Psoas muscle (tissue), 8 donors: ENCODE results near the gene HECTD3. TPM values are rescaled to one million over a fixed set of nuclear protein-coding genes. Genes with fewer than 3 reads are reported as not detected.
"Not testable (repeated sequence)": the region's sequence is repeated elsewhere in the genome, so short reads cannot be mapped to it uniquely, and the experiment has no call there.

Experiments used
- ATAC-seq, 4 donors: fragments of 200-7000 bp; cut with Tn5 transposase; one replicate each; pipeline ENCODE4 v1.9.1; 2020; ENCODE audit warnings: moderate library complexity in 3 of 4, mild to moderate bottlenecking in 2 of 4
- DNase-seq, 2 donors: peaks; one replicate each; pipeline ENCODE4 v3.0.0-alpha.2; 2020
- H3K27ac ChIP-seq: fragments of 200-600 bp; one replicate; pipeline ENCODE4 v1.8.0; 2022
- H3K27me3 ChIP-seq, 3 donors: fragments of 200-600 bp in 1 of 3; one replicate each; pipeline versions ENCODE4 v1.6.1 to v1.8.0; 2013 to 2022; ENCODE audit warnings: low read length in 2 of 3, mild to moderate bottlenecking in 2 of 3, moderate library complexity in 1 of 3; ENCODE audit not compliant: insufficient read depth in 3 of 3
- H3K36me3 ChIP-seq, 2 donors: fragments of 200-600 bp in 1 of 2; one replicate each; pipeline versions ENCODE4 v1.6.1 to v1.8.0; 2013 to 2022; ENCODE audit warnings: low read depth in 1 of 2, mild to moderate bottlenecking in 1 of 2, moderate library complexity in 1 of 2; ENCODE audit not compliant: insufficient read depth in 1 of 2
- H3K4me1 ChIP-seq: fragments of 200-600 bp; one replicate; pipeline ENCODE4 v1.8.0; 2022
- H3K4me3 ChIP-seq: fragments of 200-600 bp; one replicate; pipeline ENCODE4 v1.8.0; 2022; ENCODE audit warnings: mild to moderate bottlenecking
- H3K9me3 ChIP-seq: fragments of 200-600 bp; one replicate; pipeline ENCODE4 v1.8.0; 2022
- CTCF ChIP-seq: fragments of 200-600 bp; IDR thresholded peaks from one replicate; pipeline ENCODE4 v1.8.0; 2022; ENCODE audit warnings: antibody characterized with exemption
- WGBS, 3 donors: extraction: QIAGEN DNeasy Blood & Tissue Kit; methylation state at CpG; one replicate each; pipeline versions ENCODE4 v1.1.6 to v1.1.7; 2013; 5-methylcytosine and 5-hydroxymethylcytosine counted together
- intact Hi-C, 2 donors: fragments of 100-400 bp; cut with DNase I; formaldehyde crosslinking; loops; one replicate each; pipeline versions ENCODE4 v1.11.0 to v1.14.2; 2022
- polyA plus RNA-seq, 3 donors: library from polyadenylated mRNA; stranded (reverse); fragments of 200-250 nt; gene quantifications; one replicate each; pipeline ENCODE4 v1.2.3, GENCODE V29; 2013
- total RNA-seq, 4 donors: library from RNA; stranded (reverse); fragmentation: NEBNext Ultra II Directional in 2 of 4; extraction: Animal tissue kit (Norgen Biotek cat#: 25700) in 2 of 4; gene quantifications; one replicate each; pipeline versions ENCODE4 v1.2.1 to v1.2.4, GENCODE V29; 2021 to 2023
- donor health status: healthy with polysubstance abuse.
- donor health status: DM: no; HTN: no; CAD: no; lungs with moderate emphysema.
- donor health status: Bipolar disorder and iron deficiency.
- donor health status: healthy.
- donor health status: DM: yes; HTN: yes; CAD: no.
- donor health status: DM: no; HTN: no; CAD: no.
- donor health status: DM: no; HTN: no; CAD: no.
- donor health status: DM: yes; HTN: yes; CAD: no.

Gene HECTD3
- total and polyA plus RNA-seq, 7 donors = 34.0 to 55.3 (median 41.1) TPM

GRCh38 chr1:44988531-44989156, 22.5 kb downstream of the HECTD3 start:
- Histone ChIP-seq H3K9me3 (no peaks in the 10 kb centered on the region), H3K27ac (no peak overlapping the region), H3K4me1 (peaks cover 16% of the 10 kb centered on the region), H3K27me3 (no peaks in the 10 kb centered on the region), H3K4me3 (no peak overlapping the region), H3K36me3 (no peaks in the 10 kb centered on the region)
- no peak for TF ChIP-seq CTCF
- intact Hi-C loops = loop anchor here in 1 of 2 donors (5.0 kb wide), 1 partner anchor 151 kb away; no protein-coding TSS in a partner anchor
- no peak for ATAC-seq
- no peak for DNase-seq
- WGBS, 3 donors = 84 to 87% (median 86%) methylated on average over 24 of the region's 24 CpGs

GRCh38 chr1:44985747-44986359, 25.3 kb downstream of the HECTD3 start:
- Histone ChIP-seq H3K4me1 (peaks cover 34% of the 10 kb centered on the region), H3K27ac (peak overlapping the region; percentile 84), H3K27me3 (no peaks in the 10 kb centered on the region), H3K36me3 (peaks cover under 1 to 5% of the 10 kb centered on the region in 2 donors), H3K4me3 (peak overlapping the region; percentile 89), H3K9me3 (no peaks in the 10 kb centered on the region)
- ATAC-seq (peak in 1 of 4 donors; percentile 10), DNase-seq (no peak)
- 2 to 7% (median 3%) methylated on average over 19 of the region's 19 CpGs for WGBS, 3 donors
- TF ChIP-seq CTCF = no peak
- intact Hi-C loops = loop anchor here in 1 of 2 donors (1.0 to 5.0 kb wide), 2 partner anchors 25 to 149 kb away; partner anchors contain the start of gene HECTD3

- ATAC-seq, DNase-seq, H3K4me3 ChIP-seq, H3K27ac ChIP-seq, H3K27me3 ChIP-seq, intact Hi-C loops, H3K9me3 ChIP-seq: not testable (repeated sequence)
- H3K36me3 ChIP-seq = peaks cover 5 to 85% of the 10 kb centered on the region in 2 donors
- WGBS, 3 donors = 95 to 99% (median 98%) methylated on average over 4 of the region's 4 CpGs
- H3K4me1 ChIP-seq = peaks cover 30% of the 10 kb centered on the region
Measured at GRCh38 chr1:44977372-44977771, 33.8 kb downstream of the HECTD3 start.

GRCh38 chr1:44976252-44976651, 34.9 kb downstream of the HECTD3 start:
- Histone ChIP-seq H3K4me1 (peaks cover 20% of the 10 kb centered on the region), H3K27ac (no peak overlapping the region), H3K9me3 (no peaks in the 10 kb centered on the region), H3K27me3 (no peaks in the 10 kb centered on the region), H3K4me3 (no peak overlapping the region), H3K36me3 (peaks cover 5 to 90% of the 10 kb centered on the region in 2 donors)
- ATAC-seq = no peak
- 95 to 99% (median 96%) methylated on average over 2 of the region's 2 CpGs for WGBS, 3 donors
- DNase-seq = no peak
- intact Hi-C loops = no loop called here
- no peak for TF ChIP-seq CTCF

GRCh38 chr1:44973645-44974044, 37.5 kb downstream of the HECTD3 start:
- Histone ChIP-seq H3K9me3 (no peaks in the 10 kb centered on the region), H3K27ac (no peak overlapping the region), H3K4me3 (no peak overlapping the region), H3K27me3 (no peaks in the 10 kb centered on the region), H3K36me3 (peaks cover 4 to 84% of the 10 kb centered on the region in 2 donors), H3K4me1 (no peaks in the 10 kb centered on the region)
- no peak for TF ChIP-seq CTCF
- intact Hi-C loops = no loop called here
- no peak for DNase-seq
- 95 to 100% (median 96%) methylated on average over 1 of the region's 1 CpG for WGBS, 3 donors
- no peak for ATAC-seq
